Renal cortex interstitium (tissue), 11 donors: Measurements from ENCODE around the gene ZFP62. TPM values are rescaled to one million over a fixed set of nuclear protein-coding genes. Genes with fewer than 3 reads are reported as not detected.

Experiments used
- DNase-seq, 11 donors: peaks; one replicate each; pipeline ENCODE4 v3.0.0-alpha.2; 2013; ENCODE audit warnings: low read depth in 9 of 11, low spot score in 4 of 11; ENCODE audit errors: extremely low read depth in 1 of 11
- polyA plus RNA-seq, 3 donors: library from polyadenylated mRNA; unstranded; fragments of 120-200 nt; gene quantifications; one replicate each; pipeline ENCODE4 v1.2.1, GENCODE V29; 2013; ENCODE audit not compliant: insufficient read length in 3 of 3

The ZFP62 gene
- polyA plus RNA-seq, 3 donors: 59.6 to 69.3 (median 62.3) TPM

DNA sequence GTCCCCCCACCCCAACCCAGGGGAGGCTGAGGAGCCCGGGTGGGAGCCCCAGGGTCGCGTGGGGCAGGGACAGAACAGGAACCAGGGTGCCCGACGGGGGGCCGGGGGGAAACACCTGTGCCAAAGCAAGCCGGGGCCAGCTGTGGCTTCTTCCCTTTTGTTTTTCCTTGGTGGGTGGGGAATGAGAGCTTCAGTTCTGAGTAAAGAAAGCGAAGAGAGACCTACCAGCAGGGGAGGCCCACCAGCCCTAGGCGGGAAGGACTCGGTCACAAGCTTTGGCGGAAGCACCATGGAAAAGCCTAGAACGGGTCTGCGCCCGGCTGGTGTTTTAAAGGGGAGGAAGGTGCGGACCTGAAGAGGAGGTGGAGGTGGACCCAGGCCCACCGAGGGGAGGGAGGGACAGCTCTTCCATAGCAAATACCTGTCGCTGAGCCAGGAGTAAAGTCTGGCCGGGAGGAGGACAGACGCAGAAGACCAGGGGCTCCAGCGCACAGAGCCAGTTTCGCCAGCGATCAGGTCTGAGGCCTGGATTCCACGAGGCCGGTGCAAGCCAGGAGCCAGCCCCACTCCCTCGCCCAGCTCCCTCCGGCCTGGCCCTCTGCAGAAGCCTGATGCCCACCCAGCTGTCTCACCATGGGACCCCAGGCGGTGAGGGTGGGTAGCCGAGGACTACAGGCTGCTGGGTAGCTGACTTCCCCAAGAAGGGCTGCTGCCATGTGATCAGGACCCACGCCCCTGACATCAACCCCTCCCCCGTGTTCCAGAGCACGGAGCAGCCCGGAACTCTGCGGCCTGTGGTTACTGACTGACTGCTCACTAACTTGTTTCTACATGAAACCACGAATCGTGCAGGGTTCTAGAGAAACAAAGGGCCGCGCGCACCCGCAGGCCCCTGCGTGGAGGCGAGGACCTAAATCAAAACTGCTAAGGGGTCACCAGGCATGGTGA is 57.6 kb downstream of the ZFP62 start:
- DNase-seq: no peak

DNA sequence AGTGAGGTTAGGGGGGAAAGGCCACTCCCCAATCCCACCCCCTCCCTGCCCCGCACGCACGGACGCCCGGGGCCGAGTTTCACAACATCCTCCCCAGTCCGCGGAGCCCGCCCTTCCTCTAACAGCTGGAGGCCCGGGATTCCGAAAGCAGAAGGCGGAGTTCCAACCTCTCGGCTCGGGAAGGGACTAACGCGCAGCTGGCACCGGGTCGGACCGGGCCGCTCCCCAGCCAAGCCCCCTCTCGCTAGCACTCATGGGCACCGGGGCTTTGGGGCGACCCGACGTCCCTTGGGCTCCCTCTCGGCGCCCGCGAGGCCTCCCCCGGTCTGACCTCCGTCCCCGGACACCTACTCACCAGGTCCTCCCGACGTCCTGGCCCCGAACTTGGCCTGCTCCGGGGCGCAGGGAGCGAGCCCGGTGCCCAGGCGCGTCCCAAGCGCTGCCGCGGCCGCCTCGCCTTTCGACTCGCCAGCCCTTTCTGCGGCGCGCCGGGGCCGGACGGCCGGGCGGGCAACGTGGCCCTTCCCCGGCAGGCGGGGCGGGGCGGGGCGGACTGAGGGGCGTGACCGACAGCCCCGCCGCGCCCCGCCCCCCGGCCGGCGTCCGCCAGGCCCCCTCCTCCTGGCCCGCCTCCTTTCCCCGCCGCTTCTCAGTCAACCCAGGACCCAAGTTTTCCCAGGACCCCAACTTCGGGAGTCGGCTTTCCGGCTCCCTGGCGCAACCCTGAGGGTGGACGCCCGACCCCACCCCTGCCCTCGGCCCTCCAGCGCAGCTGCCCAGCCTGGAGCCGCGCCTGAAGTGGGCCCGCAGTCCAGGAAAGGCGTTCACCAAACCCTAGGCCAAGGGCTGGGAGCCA is 58.5 kb downstream of the ZFP62 start, which contains the start of gene MGAT1:
Gene MGAT1 (minus strand): TSS at position 482 of the 856 bp plus-strand sequence. CDS start 9,835 bp downstream, outside the sequence.
- DNase-seq: peak in 3 of 11 donors; percentile 69 to 72 (median 70)

DNA sequence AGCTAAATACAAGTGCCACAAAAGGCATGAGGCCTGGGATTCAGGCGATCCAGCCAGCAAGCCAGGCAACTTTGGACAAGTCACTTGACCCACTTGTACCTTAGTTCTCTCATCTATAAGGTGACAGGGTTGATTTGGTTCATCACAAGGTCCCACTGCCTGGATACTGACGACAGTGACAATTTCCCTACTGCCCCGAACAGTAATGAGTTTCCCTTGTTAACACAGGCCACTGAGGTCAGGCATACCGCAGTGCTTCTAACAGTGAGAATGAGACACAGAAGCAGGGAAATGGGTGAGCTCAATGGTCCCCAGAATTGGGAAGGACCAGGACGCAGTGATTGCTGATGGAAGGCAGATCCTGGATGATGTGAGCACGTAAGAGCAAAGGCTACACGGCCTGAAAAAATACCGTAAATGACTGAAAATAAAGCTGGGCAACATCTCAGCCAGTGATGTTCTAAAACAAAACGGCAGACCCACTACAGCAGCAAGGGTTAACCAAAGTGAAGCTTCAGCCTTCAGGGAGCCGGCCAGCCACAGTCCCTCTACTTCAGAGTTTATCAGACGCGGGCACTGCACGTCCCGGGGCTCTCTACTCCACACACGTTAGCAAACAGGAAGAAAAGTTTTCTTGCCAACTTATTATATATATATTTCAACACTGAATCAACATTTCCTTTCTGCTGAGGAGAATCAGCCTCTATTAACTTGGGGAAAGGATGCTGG is 59.3 kb downstream of the ZFP62 start:
- DNase-seq: no peak

DNA sequence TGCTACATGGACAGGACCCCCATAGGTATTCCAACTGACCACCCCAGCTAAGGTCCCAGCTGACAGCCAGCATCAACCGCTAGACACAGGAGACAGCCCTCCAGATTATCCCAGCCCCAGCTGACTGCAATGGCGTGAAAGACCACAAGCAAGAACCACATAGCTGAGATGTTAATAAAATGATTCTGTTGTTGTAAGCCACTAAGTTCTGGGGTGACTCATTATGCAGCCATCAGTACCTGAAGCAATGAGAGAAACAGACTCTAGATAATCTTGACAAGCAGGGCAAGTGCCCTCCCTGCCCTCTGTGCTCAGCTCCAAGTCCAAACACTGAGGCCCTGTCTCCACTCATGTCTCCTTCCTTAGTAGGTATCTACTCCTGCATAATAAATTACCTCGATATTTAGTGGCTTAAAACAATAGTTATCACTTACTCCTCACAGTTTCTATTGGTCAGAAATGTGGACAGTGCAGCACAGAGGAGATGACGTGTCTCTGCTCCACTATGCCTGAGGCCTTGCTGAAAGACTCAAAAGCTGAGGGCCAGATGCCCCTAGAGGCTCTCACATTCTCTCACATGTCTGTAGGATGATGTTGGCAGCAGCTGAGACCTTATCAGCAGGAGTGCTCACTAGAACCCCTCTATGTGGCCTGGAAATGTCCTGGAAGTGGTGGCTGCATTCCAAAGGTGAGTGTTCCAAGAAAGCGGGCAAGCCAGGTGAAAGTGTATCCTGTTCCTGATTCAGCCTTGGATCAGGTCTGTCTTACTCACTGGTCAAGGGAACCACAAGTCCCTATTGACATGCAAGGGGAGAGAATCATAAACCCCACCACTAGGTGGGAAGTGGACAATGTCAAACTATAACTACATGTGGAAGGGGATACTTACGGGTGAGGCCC is 60.9 kb downstream of the ZFP62 start:
- DNase-seq: no peak

DNA sequence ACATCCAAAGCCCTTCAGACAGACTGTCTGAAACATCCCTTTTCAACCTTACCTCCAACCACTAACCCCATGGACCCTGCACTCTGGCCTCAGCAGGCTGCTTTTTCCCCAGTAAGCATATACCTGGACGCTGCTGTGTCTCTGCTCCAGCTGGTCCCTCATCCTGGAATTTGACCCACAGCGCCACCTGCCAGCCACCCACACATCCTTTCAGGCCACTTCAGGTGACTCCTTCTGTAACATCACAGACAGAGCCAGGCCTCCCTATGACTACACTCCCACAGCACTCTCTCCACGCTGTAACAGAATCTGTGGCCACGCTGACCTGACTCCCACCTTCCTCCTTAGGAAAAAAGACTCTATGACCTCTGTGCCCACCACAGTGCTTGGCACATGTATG is 61.9 kb downstream of the ZFP62 start:
- no peak for DNase-seq

DNA sequence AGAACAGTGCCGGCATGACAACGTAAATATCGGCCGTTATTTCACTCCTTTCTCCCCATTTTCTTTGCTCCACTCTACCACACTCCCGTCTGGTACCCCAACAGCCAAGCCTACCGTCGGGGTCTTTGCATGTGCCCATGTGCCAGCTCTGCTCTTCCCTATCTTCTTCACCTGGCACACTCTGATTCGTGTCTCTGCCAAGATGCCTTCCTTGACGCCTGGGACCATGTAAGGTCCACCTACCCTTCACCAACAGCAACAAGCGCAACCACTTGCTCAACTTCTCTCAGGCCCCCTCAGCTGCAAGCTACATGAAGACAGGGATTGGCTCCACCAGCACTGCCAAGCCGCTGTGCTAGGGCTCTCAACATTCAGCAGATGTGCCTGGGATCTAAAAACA is 62.9 kb downstream of the ZFP62 start:
- no peak for DNase-seq

Other genes starting within 250 kb of the ZFP62 start
- 10 to 100 TPM; 24.1 to 34.2 (median 34.1) TPM for gene FLT4, start 211.7 kb downstream of the ZFP62 start, polyA plus RNA-seq
- gene OR2Y1, start 121.2 kb downstream of the ZFP62 start, polyA plus RNA-seq: not detected
- 10 to 100 TPM; 67.3 to 89.2 (median 78.9) TPM for gene MGAT1, start 58.5 kb downstream of the ZFP62 start, polyA plus RNA-seq
- under 1 TPM; 0.47 to 0.89 (median 0.79) TPM for gene BTNL8, start 37.9 kb upstream of the ZFP62 start, polyA plus RNA-seq
- gene BTNL3, start 127.6 kb upstream of the ZFP62 start, polyA plus RNA-seq: under 1 TPM in 2 of 3 donors, not detected in 1; 0.07 to 0.20 TPM
- 10 to 100 TPM in 2 of 3 donors, 1 to 10 TPM in 1; 7.0 to 14.9 (median 11.5) TPM for gene BTNL9, start 179.0 kb upstream of the ZFP62 start, polyA plus RNA-seq